Esophagus muscularis mucosa (tissue), 3 donors: Measurements from ENCODE around the gene LIN28B.

Experiments
- EP300 ChIP-seq: sonication (generic); formaldehyde crosslinking; IDR thresholded peaks from one replicate; pipeline ENCODE4 v1.6.1; 2017; ENCODE audit warnings: antibody characterized with exemption
- TF ChIP-seq, protein P1 (sequence below), 3 experiments: fragments of 200-600 bp in 2 of 3; fragments of 450-650 bp in 1 of 3; sonication (generic) in 2 of 3; IDR thresholded peaks; one replicate each; pipeline ENCODE4 v1.5.1; 2017 to 2019; ENCODE audit warnings: antibody characterized with exemption in 3 of 3, mild to moderate bottlenecking in 2 of 3, moderate library complexity in 1 of 3

DNA sequence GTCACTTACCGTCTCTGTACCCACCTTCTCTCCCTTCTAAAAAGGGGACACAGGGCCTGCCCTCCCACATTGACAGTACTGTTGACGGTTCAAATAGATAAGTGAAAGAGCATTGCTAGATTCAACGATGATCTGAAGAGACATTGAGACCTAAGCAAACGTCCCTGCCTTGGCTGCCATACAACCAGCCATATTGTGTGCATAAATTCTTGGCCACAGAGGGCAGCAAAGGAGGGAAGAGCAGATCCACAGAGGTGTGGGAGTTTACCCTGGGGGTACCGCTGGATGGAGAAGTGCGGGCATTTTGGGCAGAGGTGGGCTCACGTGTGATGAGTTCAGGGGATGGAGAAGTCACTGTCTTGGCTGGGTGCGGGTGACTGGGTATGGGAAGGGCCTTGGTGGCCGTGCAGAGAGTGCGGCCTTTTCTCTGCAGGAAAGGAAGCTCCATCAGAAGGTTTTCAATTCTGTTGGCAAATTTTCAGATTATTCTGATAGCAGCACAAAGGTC lies 137.3 kb downstream of the LIN28B start:
- TF ChIP-seq, protein P1, sequence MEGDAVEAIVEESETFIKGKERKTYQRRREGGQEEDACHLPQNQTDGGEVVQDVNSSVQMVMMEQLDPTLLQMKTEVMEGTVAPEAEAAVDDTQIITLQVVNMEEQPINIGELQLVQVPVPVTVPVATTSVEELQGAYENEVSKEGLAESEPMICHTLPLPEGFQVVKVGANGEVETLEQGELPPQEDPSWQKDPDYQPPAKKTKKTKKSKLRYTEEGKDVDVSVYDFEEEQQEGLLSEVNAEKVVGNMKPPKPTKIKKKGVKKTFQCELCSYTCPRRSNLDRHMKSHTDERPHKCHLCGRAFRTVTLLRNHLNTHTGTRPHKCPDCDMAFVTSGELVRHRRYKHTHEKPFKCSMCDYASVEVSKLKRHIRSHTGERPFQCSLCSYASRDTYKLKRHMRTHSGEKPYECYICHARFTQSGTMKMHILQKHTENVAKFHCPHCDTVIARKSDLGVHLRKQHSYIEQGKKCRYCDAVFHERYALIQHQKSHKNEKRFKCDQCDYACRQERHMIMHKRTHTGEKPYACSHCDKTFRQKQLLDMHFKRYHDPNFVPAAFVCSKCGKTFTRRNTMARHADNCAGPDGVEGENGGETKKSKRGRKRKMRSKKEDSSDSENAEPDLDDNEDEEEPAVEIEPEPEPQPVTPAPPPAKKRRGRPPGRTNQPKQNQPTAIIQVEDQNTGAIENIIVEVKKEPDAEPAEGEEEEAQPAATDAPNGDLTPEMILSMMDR (IDR thresholded peaks at IDR 0.05) = no peak
- no peak for TF ChIP-seq EP300
